ENCODE results near the gene NAIF1. TPM values are rescaled to one million over a fixed set of nuclear protein-coding genes. Genes with fewer than 3 reads are reported as not detected.

NAIF1 gene
- polyA plus RNA-seq, 3 donors: 4.6 to 6.5 (median 5.6) TPM

- DNase-seq: no peak
- Histone ChIP-seq H3K4me3 (replicated peaks in 1 of 3; ENCODE audit: low read depth in 2 of 3, low read length in 3 of 3) (no peak overlapping the region), H3K79me2 (ENCODE audit: insufficient read depth, low read length) (peaks cover 86% of the 10 kb centered on the region), H3K27me3 (ENCODE audit: control insufficient read depth in 2 of 2, insufficient read depth in 2 of 2, low read length in 2 of 2) (no peaks in the 10 kb centered on the region), H3K36me3 (replicated peaks in 1 of 2; ENCODE audit: control insufficient read depth in 1 of 2, insufficient read depth in 2 of 2, low read length in 2 of 2) (peaks cover 4 to 10% of the 10 kb centered on the region in 2 donors), H3K4me2 (replicated peaks; ENCODE audit: extremely low read depth, low read length, poor library complexity, severe bottlenecking) (peak overlapping the region; percentile 16), H3K9ac (ENCODE audit: insufficient read depth, low read length, poor library complexity, severe bottlenecking) (no peak overlapping the region), H4K20me1 (ENCODE audit: insufficient read depth, low read length) (peaks cover 73% of the 10 kb centered on the region), H3K27ac (ENCODE audit: low read depth in 1 of 2, low read length in 2 of 2) (peak overlapping the region in 1 of 2 donors; percentile 97), H2AFZ (ENCODE audit: insufficient read depth, low read depth, low read length, poor library complexity, severe bottlenecking) (no peak overlapping the region), H3K9me3 (replicated peaks in 1 of 2; ENCODE audit: control insufficient read depth in 1 of 2, insufficient read depth in 1 of 2, low read length in 2 of 2) (no peaks in the 10 kb centered on the region), H3K4me1 (ENCODE audit: control insufficient read depth in 1 of 2, insufficient read depth in 2 of 2, low read length in 2 of 2) (peaks cover 45 to 51% of the 10 kb centered on the region in 2 donors)
- TF ChIP-seq, protein P1, sequence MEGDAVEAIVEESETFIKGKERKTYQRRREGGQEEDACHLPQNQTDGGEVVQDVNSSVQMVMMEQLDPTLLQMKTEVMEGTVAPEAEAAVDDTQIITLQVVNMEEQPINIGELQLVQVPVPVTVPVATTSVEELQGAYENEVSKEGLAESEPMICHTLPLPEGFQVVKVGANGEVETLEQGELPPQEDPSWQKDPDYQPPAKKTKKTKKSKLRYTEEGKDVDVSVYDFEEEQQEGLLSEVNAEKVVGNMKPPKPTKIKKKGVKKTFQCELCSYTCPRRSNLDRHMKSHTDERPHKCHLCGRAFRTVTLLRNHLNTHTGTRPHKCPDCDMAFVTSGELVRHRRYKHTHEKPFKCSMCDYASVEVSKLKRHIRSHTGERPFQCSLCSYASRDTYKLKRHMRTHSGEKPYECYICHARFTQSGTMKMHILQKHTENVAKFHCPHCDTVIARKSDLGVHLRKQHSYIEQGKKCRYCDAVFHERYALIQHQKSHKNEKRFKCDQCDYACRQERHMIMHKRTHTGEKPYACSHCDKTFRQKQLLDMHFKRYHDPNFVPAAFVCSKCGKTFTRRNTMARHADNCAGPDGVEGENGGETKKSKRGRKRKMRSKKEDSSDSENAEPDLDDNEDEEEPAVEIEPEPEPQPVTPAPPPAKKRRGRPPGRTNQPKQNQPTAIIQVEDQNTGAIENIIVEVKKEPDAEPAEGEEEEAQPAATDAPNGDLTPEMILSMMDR (IDR thresholded peaks at IDR 0.05): no peak
- intact Hi-C loops (cut with micrococcal nuclease): loop anchor here in 1 of 2 donors (5.0 kb wide), 1 partner anchor 39 kb away; no protein-coding TSS in a partner anchor
- Mint-ChIP-seq H3K27me3 (ENCODE audit: low read depth in 3 of 3) (no peaks in the 10 kb centered on the region), H3K27ac (peak overlapping the region in 5 of 7 donors; percentile 2 to 100 (median 35)), H3K4me1 (peaks cover 58% of the 10 kb centered on the region), H3K4me3 (peak overlapping the region in 1 of 2 donors; percentile 62), H3K36me3 (peaks cover 9 to 39% of the 10 kb centered on the region in 2 donors), H3K9me3 (no peaks in the 10 kb centered on the region)
- whole genome bisulfite sequencing (ENCODE audit: insufficient coverage): 48% methylated on average over 12 of the region's 13 CpGs
Measured at GRCh38 chr9:128091571-128091970, 24.5 kb upstream of the NAIF1 start.

DNA sequence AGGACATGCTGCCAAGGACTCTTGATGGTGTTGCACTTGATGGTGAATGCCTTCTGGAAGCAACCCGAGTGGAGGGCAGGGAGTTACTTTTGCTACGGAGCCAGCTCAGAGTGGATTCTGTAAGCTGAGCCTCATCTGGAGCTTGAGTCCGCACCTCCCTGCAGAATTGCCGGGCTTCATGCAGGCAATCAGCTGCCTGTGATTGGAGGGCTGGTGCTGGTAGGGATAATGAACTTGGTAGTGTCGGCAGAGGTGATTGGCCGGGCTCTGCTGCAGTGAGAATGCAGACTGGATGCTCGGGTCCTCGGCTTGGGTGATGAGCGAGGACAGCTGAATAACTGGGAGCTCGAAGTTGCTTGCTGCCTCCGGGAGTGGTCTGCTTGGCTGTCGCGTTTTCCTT is 24.0 kb upstream of the NAIF1 start:
- TF ChIP-seq, protein P1 (IDR thresholded peaks at IDR 0.05): no peak
- peaks cover 85% of the 10 kb centered on the region for H3K79me2 ChIP-seq (ENCODE audit: insufficient read depth, low read length)
- H3K9me3 Mint-ChIP-seq: no peaks in the 10 kb centered on the region
- 99% methylated on average over 6 of the region's 13 CpGs for WGBS (ENCODE audit: insufficient coverage)
- H3K27me3 Mint-ChIP-seq (ENCODE audit: low read depth in 3 of 3): no peaks in the 10 kb centered on the region
- H3K4me1 Mint-ChIP-seq: peaks cover 58% of the 10 kb centered on the region
- no peak overlapping the region for H3K4me2 ChIP-seq (replicated peaks; ENCODE audit: extremely low read depth, low read length, poor library complexity, severe bottlenecking)
- peaks cover 45 to 51% of the 10 kb centered on the region in 2 donors for H3K4me1 ChIP-seq (ENCODE audit: control insufficient read depth in 1 of 2, insufficient read depth in 2 of 2, low read length in 2 of 2)
- H3K4me3 Mint-ChIP-seq: no peak overlapping the region
- no peak overlapping the region for H2AFZ ChIP-seq (ENCODE audit: insufficient read depth, low read depth, low read length, poor library complexity, severe bottlenecking)
- DNase-seq: no peak
- peaks cover 77% of the 10 kb centered on the region for H4K20me1 ChIP-seq (ENCODE audit: insufficient read depth, low read length)
- no peaks in the 10 kb centered on the region for H3K27me3 ChIP-seq (ENCODE audit: control insufficient read depth in 2 of 2, insufficient read depth in 2 of 2, low read length in 2 of 2)
- H3K4me3 ChIP-seq (replicated peaks in 1 of 3; ENCODE audit: low read depth in 2 of 3, low read length in 3 of 3): no peak overlapping the region
- H3K27ac Mint-ChIP-seq: peak overlapping the region in 1 of 7 donors; percentile 22
- H3K9ac ChIP-seq (ENCODE audit: insufficient read depth, low read length, poor library complexity, severe bottlenecking): no peak overlapping the region
- peaks cover 4 to 13% of the 10 kb centered on the region in 2 donors for H3K36me3 ChIP-seq (replicated peaks in 1 of 2; ENCODE audit: control insufficient read depth in 1 of 2, insufficient read depth in 2 of 2, low read length in 2 of 2)
- no peaks in the 10 kb centered on the region for H3K9me3 ChIP-seq (replicated peaks in 1 of 2; ENCODE audit: control insufficient read depth in 1 of 2, insufficient read depth in 1 of 2, low read length in 2 of 2)
- no peak overlapping the region for H3K27ac ChIP-seq (ENCODE audit: low read depth in 1 of 2, low read length in 2 of 2)
- peaks cover 9 to 40% of the 10 kb centered on the region in 2 donors for H3K36me3 Mint-ChIP-seq
- intact Hi-C loops (cut with micrococcal nuclease): loop anchor here in 1 of 2 donors (5.0 kb wide), 1 partner anchor 39 kb away; no protein-coding TSS in a partner anchor

Measured in CD14-positive monocyte (primary cell).